IMR-90 (cell line): ENCODE results near the gene NOD2. TPM values are rescaled to one million over a fixed set of nuclear protein-coding genes. Genes with fewer than 3 reads are reported as not detected.

Experiments
- CEBPB ChIP-seq: IDR thresholded peaks from 2 replicates; pipeline ENCODE4 v1.6.1; 2012; ENCODE audit warnings: low read depth, low read length, improper control_type of control experiment
- FOS ChIP-seq: fragments of 150-350 bp; IDR thresholded peaks from 2 replicates; pipeline ENCODE4 v1.6.1; 2016; ENCODE audit warnings: low read depth, low read length
- MAFK ChIP-seq: IDR thresholded peaks from 2 replicates; pipeline ENCODE4 v1.6.1; 2012; ENCODE audit warnings: low read depth, low read length, improper control_type of control experiment
- RCOR1 ChIP-seq: IDR thresholded peaks from 2 replicates; pipeline ENCODE4 v1.6.1; 2012; ENCODE audit warnings: mild to moderate bottlenecking, low read length, improper control_type of control experiment; ENCODE audit not compliant: insufficient replicate concordance
- SMC3 ChIP-seq: fragments of 150-350 bp; IDR thresholded peaks from 2 replicates; pipeline ENCODE4 v1.6.1; 2016; ENCODE audit warnings: low read depth, mild to moderate bottlenecking, antibody characterized with exemption, low read length, moderate library complexity
- USF2 ChIP-seq: fragments of 150-350 bp; IDR thresholded peaks from 2 replicates; pipeline ENCODE4 v1.6.1; 2017; ENCODE audit warnings: mild to moderate bottlenecking, antibody characterized with exemption, low read length, low read depth
- polyA plus RNA-seq, 3 experiments: library from polyadenylated mRNA; depleted of rRNA; stranded (reverse); fragments of >200 nt; gene quantifications; 2 replicates each; pipeline ENCODE4 v1.2.3, GENCODE V29; 2012; ENCODE audit warnings: low replicate concordance in 1 of 3
- total RNA-seq: library from RNA; depleted of rRNA; stranded (reverse); fragments of >200 nt; gene quantifications from 2 replicates; pipeline ENCODE4 v1.2.3, GENCODE V29; 2012

NOD2 gene
- total and polyA plus RNA-seq, 2 of the 4 experiments (the other 2 are of a cell fraction): not detected

- TF ChIP-seq FOS: no peak
- no peak for TF ChIP-seq RCOR1
- no peak for TF ChIP-seq CEBPB
- TF ChIP-seq SMC3: no peak
- TF ChIP-seq MAFK: no peak
- no peak for TF ChIP-seq USF2
Measured at GRCh38 chr16:50675686-50676610, 17.5 kb upstream of the NOD2 start (continued).
